ENCODE measurements around the gene PARP2.

- TF ChIP-seq CTCF (conservative IDR thresholded peaks at IDR 0.05; ENCODE audit: low read depth, low read length) (no peak), EZH2 (IDR thresholded peaks at IDR 0.05; ENCODE audit: borderline replicate concordance, low read depth, low read length, poor library complexity, severe bottlenecking) (no peak)
Observed at GRCh38 chr14:20345366-20345765, 1.9 kb downstream of the PARP2 start.
